T1000 (cell line): ENCODE results near the gene NHLRC2.

ENCODE experiments used
- DNase-seq: peaks from one replicate; lab custom pipeline; 2025; ENCODE audit warnings: mixed read lengths; lab: John Stamatoyannopoulos, UW

NHLRC2 gene

DNA sequence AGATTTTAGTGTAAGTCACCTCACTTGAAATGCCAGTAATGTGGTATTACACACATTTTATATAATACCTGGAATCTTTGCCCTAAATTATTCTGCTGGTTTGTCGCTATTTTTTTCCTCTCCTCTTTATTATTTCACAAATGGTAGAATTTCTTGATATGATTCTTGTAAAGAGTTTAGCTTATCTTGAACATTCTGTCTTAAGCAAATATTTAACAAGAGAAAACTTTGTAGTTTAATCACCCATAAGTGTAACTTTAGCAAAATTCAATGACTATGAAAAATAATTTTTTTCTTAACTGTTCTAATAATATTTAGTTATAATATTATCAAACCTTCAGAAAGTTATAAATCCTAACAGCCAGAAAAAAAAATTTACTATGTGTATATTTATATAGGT, 56.7 kb downstream of the NHLRC2 start:
- no peak for DNase-seq

DNA sequence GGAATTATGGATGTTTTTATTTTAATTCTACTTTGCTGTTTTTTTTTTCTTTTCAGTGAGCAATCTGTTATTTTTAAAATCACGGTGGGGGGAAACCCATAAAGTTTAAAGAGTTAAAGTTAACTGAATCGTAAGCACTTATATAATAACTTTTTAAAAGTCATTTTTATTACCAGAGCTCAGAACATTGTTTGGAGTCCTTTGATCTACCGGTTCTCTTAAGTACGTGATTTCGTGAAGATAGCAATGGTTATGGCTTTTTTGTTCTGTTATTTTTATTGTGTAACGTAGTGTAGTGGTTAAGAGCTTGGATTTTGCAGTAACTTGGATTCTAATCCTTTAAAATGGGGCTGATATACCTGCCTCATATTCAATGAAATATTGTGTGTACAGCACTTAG, 57.4 kb downstream of the NHLRC2 start:
- DNase-seq: no peak

GRCh38 chr10:113912582-113912981, 58.1 kb downstream of the NHLRC2 start:
- DNase-seq: no peak

DNA sequence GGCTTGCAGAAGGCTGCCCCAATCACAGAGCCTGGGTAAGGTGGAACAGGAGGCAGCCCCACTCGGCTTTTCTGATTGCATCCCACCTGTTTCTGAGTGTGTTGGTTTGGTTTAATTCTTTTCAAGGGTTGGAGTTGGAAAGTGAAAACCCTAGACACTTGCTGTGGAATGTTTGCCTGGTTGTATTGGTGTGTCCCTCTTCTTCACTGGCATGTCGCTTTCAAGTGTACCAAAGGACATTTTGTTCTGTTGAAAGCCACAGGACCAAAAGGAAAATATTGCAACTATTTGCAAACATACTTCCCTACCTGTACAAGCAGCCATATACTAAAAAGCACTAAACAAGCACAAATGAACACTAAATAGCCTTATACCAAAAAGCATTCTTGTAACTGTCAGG, 60.5 kb downstream of the NHLRC2 start:
- no peak for DNase-seq

- no peak for DNase-seq
Measured at GRCh38 chr10:113915540-113915939, 61.1 kb downstream of the NHLRC2 start.

DNA sequence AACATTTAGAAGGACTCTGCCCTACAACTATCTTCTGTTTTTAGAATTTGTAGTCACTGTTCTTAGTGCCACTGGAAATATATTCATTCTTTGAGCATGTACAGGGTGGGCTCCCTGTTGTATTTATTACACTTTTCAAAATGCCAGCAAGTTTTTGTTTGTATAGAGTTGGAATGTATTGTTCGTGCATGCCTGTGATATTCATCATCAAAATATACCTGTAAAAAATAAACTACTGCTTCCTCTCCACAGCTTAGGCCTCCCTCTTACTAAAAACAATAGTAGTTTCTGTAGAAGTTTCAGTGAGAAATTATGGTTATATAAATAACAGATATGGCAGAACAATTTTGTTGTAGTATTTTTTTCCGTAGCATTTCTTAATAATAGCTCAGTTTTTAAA, 61.6 kb downstream of the NHLRC2 start:
- DNase-seq: no peak

- DNase-seq: no peak
Measured at GRCh38 chr10:113917636-113918035, 63.2 kb downstream of the NHLRC2 start.

DNA sequence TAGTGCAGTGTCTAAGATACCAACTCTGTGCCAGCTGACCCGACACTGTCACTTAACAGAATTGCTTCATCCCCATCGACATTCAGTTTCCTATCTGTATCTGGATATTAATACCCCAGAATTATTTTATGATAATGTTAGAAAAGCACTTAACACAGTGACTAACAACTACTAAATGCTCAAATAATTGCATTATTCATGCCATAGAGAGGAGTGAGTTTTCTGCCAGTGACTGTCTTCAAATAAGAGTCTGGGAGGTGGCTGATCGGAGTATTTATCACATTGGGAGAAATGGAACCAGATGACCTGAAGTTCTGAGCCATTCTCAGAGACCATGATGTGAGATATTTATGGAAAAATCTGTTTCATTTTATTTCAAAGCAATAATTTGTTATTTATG, 65.7 kb downstream of the NHLRC2 start:
- DNase-seq: no peak

DNA sequence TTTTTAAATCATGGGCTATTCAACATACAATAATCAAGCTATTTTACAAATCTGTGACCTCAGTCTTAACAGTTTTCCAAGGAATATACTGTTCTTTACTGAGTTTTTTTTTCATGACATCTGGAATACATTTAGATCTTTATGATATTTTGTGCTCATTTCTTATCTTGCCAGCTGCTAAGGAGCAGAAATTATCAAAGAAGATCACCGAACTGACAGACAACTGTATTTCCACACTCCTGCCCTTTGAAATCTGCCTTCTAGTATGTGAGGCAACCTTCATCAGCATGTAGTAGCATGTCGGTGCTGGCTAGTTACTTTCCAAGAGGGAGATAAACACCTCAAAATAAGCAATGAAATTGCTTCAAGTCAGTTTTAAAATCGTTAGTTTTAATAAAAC, 66.4 kb downstream of the NHLRC2 start:
- no peak for DNase-seq

- no peak for DNase-seq
Measured at GRCh38 chr10:113921561-113922370, 67.3 kb downstream of the NHLRC2 start.

DNA sequence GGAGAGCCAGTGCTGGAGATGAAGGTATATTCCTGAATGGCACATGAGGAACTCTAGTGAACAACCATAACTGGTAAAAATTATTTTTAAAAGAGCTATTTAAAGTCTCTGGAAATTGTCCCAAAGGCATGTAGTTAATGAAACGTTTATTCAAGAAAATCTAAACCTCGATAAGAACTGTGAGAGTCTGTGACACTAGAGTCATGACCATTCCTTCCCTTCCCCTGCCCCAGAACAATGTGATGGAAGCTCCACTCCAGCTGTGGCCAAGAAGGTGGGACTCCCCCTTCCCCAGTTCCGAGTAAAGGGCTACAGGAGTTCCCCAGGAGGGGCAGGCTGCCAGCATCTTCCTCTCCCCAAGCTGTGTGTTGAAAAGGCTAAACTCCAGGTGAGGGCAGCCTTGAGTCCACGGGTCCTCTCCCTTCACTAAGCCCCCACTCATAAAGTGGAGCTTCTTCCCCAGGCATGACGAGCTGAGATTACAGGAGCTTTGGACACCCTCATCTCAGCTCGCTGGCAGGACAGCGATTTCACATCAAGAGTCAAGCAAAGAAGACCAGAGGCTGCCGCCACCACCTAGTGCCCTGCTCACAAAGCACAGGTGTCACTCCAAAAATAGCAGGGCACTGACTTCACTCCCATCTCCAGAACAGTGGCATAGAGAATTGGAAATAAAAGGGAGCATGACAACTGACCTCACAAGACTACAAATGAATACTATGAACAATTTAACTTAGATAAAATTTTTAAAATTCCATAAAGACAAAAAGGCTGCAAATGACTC, 68.5 kb downstream of the NHLRC2 start:
- DNase-seq: no peak

- no peak for DNase-seq
Measured at GRCh38 chr10:113924186-113924585, 69.7 kb downstream of the NHLRC2 start.

DNA sequence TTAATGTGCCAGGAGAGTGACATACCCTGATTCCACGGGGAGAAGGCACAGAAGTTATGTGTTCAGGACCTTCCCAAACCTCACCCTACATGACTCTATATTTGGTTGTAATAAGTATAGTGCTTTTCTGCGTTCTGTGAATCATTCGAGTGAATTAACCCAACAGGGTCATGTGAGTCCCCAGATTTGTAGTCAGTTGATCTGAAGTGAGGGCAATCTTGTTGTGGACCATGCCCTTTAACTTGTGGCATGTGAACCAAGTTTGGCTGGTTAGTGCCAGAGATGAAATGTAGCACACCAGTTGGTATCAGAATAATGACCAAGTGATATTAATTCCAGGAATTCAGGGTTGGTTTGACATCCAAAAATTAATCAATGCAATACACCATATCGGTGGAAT, 70.2 kb downstream of the NHLRC2 start:
- DNase-seq: no peak

- no peak for DNase-seq
Measured at GRCh38 chr10:113927440-113927839, 73.0 kb downstream of the NHLRC2 start.

- no peak for DNase-seq
Measured at GRCh38 chr10:113928830-113929229, 74.4 kb downstream of the NHLRC2 start.

- DNase-seq: no peak
Measured at GRCh38 chr10:113929522-113929921, 75.1 kb downstream of the NHLRC2 start.

- DNase-seq: no peak
Measured at GRCh38 chr10:113930482-113931057, 76.1 kb downstream of the NHLRC2 start.

- no peak for DNase-seq
Measured at GRCh38 chr10:113932854-113933253, 78.4 kb downstream of the NHLRC2 start.

DNA sequence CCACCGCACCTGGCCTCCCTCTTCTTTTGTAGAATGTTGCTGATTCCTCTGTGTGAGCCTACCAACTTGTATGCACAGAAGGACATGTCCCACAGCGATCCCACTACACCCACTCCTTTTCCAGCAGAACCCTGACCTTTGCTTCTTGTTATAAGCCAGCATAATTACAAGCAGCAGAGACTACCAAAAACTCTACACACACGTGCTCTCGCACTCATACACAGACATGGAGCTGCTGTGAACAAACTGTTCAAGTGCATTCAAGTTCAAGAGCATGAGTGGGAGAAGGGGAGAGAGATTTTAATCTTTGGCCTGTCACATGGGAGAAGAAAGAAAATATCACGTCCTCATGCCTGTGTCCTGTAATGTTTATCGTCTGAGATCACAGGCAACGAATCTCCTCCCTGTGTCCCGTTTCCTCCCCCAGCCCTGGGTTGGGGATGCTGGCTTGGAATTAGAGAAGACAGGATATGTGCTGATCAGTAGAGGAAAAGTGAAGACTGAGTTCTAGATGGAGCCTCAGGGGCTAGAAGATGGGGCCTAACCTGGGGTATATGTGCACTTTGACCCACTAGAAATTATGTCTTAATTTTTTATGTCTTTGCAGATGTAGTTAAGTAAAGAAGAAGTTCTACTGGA, 79.6 kb downstream of the NHLRC2 start:
- DNase-seq: no peak

- no peak for DNase-seq
Measured at GRCh38 chr10:113937258-113937657, 82.8 kb downstream of the NHLRC2 start.

DNA sequence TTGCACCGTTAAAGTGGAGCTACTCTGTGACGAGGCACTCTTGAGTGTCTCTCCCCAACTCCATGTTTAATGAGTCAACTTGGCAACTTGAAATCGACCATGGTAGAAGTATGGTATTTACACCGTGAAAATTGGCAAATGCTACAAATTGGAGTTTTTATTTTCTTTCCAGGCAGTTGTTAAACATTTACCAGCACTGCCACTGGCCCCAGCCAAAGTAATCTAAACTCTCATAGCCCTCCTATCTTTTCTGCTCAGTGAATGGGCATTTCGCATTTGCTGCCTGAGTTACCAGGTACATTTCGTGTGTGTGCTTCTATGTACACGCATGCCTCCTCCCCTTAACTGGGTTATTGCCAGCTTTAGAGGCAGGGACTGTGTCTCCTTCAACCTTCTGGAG, 83.3 kb downstream of the NHLRC2 start:
- DNase-seq: no peak

- no peak for DNase-seq
Measured at GRCh38 chr10:113939212-113939860, 84.9 kb downstream of the NHLRC2 start.
